Measurements from ENCODE around the gene CRBN.

- TF ChIP-seq CTCF (IDR thresholded peaks at IDR 0.05) (no peak), POLR2A (IDR thresholded peaks at IDR 0.05) (no peak)
These were observed 72.3 kb downstream of the CRBN start for GRCh38 chr3:3107181-3107580.

Data from breast epithelium (tissue), 3 donors.